ENCODE measurements around the gene SMARCA2.

Gene SMARCA2

GRCh38 chr9:2019723-2020122, 4.6 kb downstream of the SMARCA2 start:
- intact Hi-C loops (cut with micrococcal nuclease) = loop anchor here (5.0 kb wide), 2 partner anchors 138 to 823 kb away; partner anchors contain the start of gene PUM3
- H3K27ac Mint-ChIP-seq = no peak overlapping the region
- H3K4me3 Mint-ChIP-seq = no peak overlapping the region
- peaks cover 39% of the 10 kb centered on the region for H3K36me3 Mint-ChIP-seq (ENCODE audit: low read depth)
- no peaks in the 10 kb centered on the region for H3K27me3 Mint-ChIP-seq
- H3K4me1 Mint-ChIP-seq (ENCODE audit: low read depth) = peaks cover 38% of the 10 kb centered on the region
- no peaks in the 10 kb centered on the region for H3K9me3 Mint-ChIP-seq

GRCh38 chr9:2021731-2022130, 6.6 kb downstream of the SMARCA2 start:
- Mint-ChIP-seq H3K4me3 (no peak overlapping the region), H3K9me3 (no peaks in the 10 kb centered on the region), H3K4me1 (ENCODE audit: low read depth) (peaks cover 52% of the 10 kb centered on the region), H3K36me3 (ENCODE audit: low read depth) (peaks cover 21% of the 10 kb centered on the region), H3K27ac (no peak overlapping the region), H3K27me3 (no peaks in the 10 kb centered on the region)
- intact Hi-C loops (cut with micrococcal nuclease) = no loop called here

GRCh38 chr9:2022560-2022959, 7.4 kb downstream of the SMARCA2 start:
- Mint-ChIP-seq H3K4me3 (no peak overlapping the region), H3K27ac (no peak overlapping the region), H3K36me3 (ENCODE audit: low read depth) (peaks cover 12% of the 10 kb centered on the region), H3K27me3 (no peaks in the 10 kb centered on the region), H3K4me1 (ENCODE audit: low read depth) (peaks cover 54% of the 10 kb centered on the region), H3K9me3 (no peaks in the 10 kb centered on the region)
- intact Hi-C loops (cut with micrococcal nuclease) = no loop called here

GRCh38 chr9:2023042-2023441, 7.9 kb downstream of the SMARCA2 start:
- intact Hi-C loops (cut with micrococcal nuclease) = no loop called here
- H3K27ac Mint-ChIP-seq = peak overlapping the region; percentile 51
- no peaks in the 10 kb centered on the region for H3K27me3 Mint-ChIP-seq
- H3K4me3 Mint-ChIP-seq = no peak overlapping the region
- peaks cover 59% of the 10 kb centered on the region for H3K4me1 Mint-ChIP-seq (ENCODE audit: low read depth)
- H3K9me3 Mint-ChIP-seq = no peaks in the 10 kb centered on the region
- peaks cover 8% of the 10 kb centered on the region for H3K36me3 Mint-ChIP-seq (ENCODE audit: low read depth)

GRCh38 chr9:2023532-2023931, 8.4 kb downstream of the SMARCA2 start:
- H3K4me1 Mint-ChIP-seq (ENCODE audit: low read depth) = peaks cover 64% of the 10 kb centered on the region
- no peak overlapping the region for H3K4me3 Mint-ChIP-seq
- H3K27ac Mint-ChIP-seq = no peak overlapping the region
- peaks cover 9% of the 10 kb centered on the region for H3K36me3 Mint-ChIP-seq (ENCODE audit: low read depth)
- H3K9me3 Mint-ChIP-seq = no peaks in the 10 kb centered on the region
- intact Hi-C loops (cut with micrococcal nuclease) = no loop called here
- no peaks in the 10 kb centered on the region for H3K27me3 Mint-ChIP-seq

GRCh38 chr9:2024888-2025782, 10.0 kb downstream of the SMARCA2 start:
- Mint-ChIP-seq H3K27ac (peak overlapping the region; percentile 61), H3K36me3 (ENCODE audit: low read depth) (peaks cover 24% of the 10 kb centered on the region), H3K4me1 (ENCODE audit: low read depth) (peaks cover 67% of the 10 kb centered on the region), H3K4me3 (no peak overlapping the region), H3K9me3 (no peaks in the 10 kb centered on the region), H3K27me3 (no peaks in the 10 kb centered on the region)
- intact Hi-C loops (cut with micrococcal nuclease) = no loop called here

GRCh38 chr9:2026220-2026997, 11.3 kb downstream of the SMARCA2 start:
- peak overlapping the region; percentile 33 for H3K27ac Mint-ChIP-seq
- intact Hi-C loops (cut with micrococcal nuclease) = no loop called here
- H3K36me3 Mint-ChIP-seq (ENCODE audit: low read depth) = peaks cover 31% of the 10 kb centered on the region
- H3K4me3 Mint-ChIP-seq = no peak overlapping the region
- no peaks in the 10 kb centered on the region for H3K9me3 Mint-ChIP-seq
- no peaks in the 10 kb centered on the region for H3K27me3 Mint-ChIP-seq
- peaks cover 78% of the 10 kb centered on the region for H3K4me1 Mint-ChIP-seq (ENCODE audit: low read depth)

- Mint-ChIP-seq H3K4me3 (no peak overlapping the region), H3K9me3 (no peaks in the 10 kb centered on the region), H3K4me1 (ENCODE audit: low read depth) (peaks cover 80% of the 10 kb centered on the region), H3K36me3 (ENCODE audit: low read depth) (peaks cover 35% of the 10 kb centered on the region), H3K27ac (no peak overlapping the region), H3K27me3 (no peaks in the 10 kb centered on the region)
- intact Hi-C loops (cut with micrococcal nuclease) = no loop called here
Measured at GRCh38 chr9:2027543-2028160, 12.5 kb downstream of the SMARCA2 start.

- no peak overlapping the region for H3K4me3 Mint-ChIP-seq
- H3K27ac Mint-ChIP-seq = no peak overlapping the region
- H3K36me3 Mint-ChIP-seq (ENCODE audit: low read depth) = peaks cover 47% of the 10 kb centered on the region
- peaks cover 68% of the 10 kb centered on the region for H3K4me1 Mint-ChIP-seq (ENCODE audit: low read depth)
- intact Hi-C loops (cut with micrococcal nuclease) = no loop called here
- no peaks in the 10 kb centered on the region for H3K27me3 Mint-ChIP-seq
- no peaks in the 10 kb centered on the region for H3K9me3 Mint-ChIP-seq
Measured at GRCh38 chr9:2028888-2029287, 13.7 kb downstream of the SMARCA2 start.

- Mint-ChIP-seq H3K27me3 (no peaks in the 10 kb centered on the region), H3K9me3 (no peaks in the 10 kb centered on the region), H3K4me1 (ENCODE audit: low read depth) (peaks cover 60% of the 10 kb centered on the region), H3K4me3 (no peak overlapping the region), H3K27ac (peak overlapping the region; percentile 8), H3K36me3 (ENCODE audit: low read depth) (peaks cover 55% of the 10 kb centered on the region)
- intact Hi-C loops (cut with micrococcal nuclease) = no loop called here
Measured at GRCh38 chr9:2029666-2030170, 14.6 kb downstream of the SMARCA2 start.

GRCh38 chr9:2032234-2032633, 17.1 kb downstream of the SMARCA2 start:
- Mint-ChIP-seq H3K27ac (peak overlapping the region; percentile 39), H3K4me3 (no peak overlapping the region), H3K4me1 (ENCODE audit: low read depth) (peaks cover 45% of the 10 kb centered on the region), H3K27me3 (no peaks in the 10 kb centered on the region), H3K9me3 (no peaks in the 10 kb centered on the region), H3K36me3 (ENCODE audit: low read depth) (peaks cover 71% of the 10 kb centered on the region)
- intact Hi-C loops (cut with micrococcal nuclease) = no loop called here

GRCh38 chr9:2036844-2037243, 21.7 kb downstream of the SMARCA2 start:
- Mint-ChIP-seq H3K27me3 (no peaks in the 10 kb centered on the region), H3K27ac (no peak overlapping the region)
- intact Hi-C loops (cut with micrococcal nuclease) = no loop called here

GRCh38 chr9:2039294-2040180, 24.4 kb downstream of the SMARCA2 start:
- Mint-ChIP-seq H3K4me1 (ENCODE audit: low read depth) (peaks cover 22% of the 10 kb centered on the region), H3K27ac (no peak overlapping the region), H3K27me3 (no peaks in the 10 kb centered on the region), H3K36me3 (ENCODE audit: low read depth) (peaks cover 80% of the 10 kb centered on the region), H3K4me3 (no peak overlapping the region), H3K9me3 (no peaks in the 10 kb centered on the region)
- intact Hi-C loops (cut with micrococcal nuclease) = no loop called here

More at GRCh38 chr9:2036844-2037243, 21.7 kb downstream of the SMARCA2 start:
- H3K4me1 Mint-ChIP-seq (ENCODE audit: low read depth) = peaks cover 7% of the 10 kb centered on the region
- no peaks in the 10 kb centered on the region for H3K9me3 Mint-ChIP-seq
- H3K36me3 Mint-ChIP-seq (ENCODE audit: low read depth) = peaks cover 87% of the 10 kb centered on the region
- no peak overlapping the region for H3K4me3 Mint-ChIP-seq
